Stimulated activated CD4-positive, alpha-beta T cell treated with anti-CD3 and anti-CD28 coated beads, Interleukin-1b, Interleukin-23, amount 100 ng/mL, for 4 hours (primary cell): ENCODE data around the gene MEG3.

Experiments used
- DNase-seq, 2 donors: peaks; one replicate each; pipeline ENCODE4 v3.0.0-alpha.2; 2020; ENCODE audit warnings: low read depth in 2 of 2

Gene MEG3

GRCh38 chr14:100832311-100832960 lies 6.5 kb downstream of the MEG3 start:
- DNase-seq, result no peak

DNA sequence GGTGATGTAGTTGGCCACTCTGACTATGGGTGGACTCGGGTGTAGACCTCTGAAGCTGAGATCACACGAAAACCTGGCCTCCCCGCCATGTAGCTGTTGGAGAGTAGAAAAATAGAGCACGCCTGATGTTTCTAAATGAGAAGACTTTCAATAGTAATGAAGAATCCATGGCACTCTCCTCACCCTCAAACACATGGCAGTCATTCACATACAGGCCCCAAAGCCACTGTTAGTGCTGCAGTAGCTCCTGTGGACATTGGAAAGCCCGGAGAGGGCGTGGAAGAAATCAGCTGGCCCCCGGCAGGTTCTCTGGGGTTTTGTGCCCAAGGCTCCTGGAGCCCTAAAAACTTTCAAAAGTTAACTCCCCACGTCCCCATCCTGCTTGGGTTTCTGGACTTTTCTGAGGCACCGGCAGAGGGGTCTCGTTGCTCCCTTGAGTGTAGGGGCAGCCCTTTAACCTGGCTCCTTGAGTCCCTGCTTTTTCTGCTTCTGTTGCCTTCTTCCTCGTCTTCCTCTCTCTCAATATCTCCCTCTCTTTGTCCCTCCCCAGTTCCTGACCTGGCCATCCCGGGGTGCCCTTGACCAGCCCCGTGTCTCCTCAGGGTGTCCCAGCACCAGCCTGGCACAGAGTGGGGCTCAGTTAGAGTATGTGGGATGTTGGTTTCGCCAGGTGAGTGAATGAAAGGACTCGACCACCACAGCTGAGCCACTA lies 8.3 kb downstream of the MEG3 start:
- DNase-seq, result no peak

GRCh38 chr14:100834794-100835547 lies 9.1 kb downstream of the MEG3 start:
- DNase-seq, result no peak

GRCh38 chr14:100835548-100836310 lies 9.8 kb downstream of the MEG3 start:
- DNase-seq, result no peak

DNA sequence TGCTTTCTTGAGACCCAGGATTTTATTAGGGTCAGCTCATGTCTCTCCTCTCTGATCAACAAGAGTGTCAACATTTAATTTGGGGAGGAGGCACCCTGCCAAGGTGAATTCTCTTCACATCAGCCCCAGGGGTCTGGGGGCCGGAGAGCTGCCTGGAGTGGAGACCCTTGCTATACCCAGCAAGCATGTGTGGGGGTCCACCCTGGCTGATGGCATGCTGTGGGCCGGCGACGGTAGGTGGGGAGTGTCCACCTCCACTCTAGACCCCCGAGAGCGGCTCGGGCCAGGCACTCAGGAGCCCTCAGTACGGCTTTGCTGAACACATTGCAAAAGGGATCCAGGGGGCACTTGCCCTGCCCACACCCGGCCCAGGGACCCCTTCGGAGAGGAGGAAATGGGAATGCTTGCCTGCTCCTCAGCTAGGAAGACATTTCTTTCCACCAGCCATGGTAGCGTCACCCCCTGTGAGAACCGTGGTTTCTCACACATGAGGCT lies 10.4 kb downstream of the MEG3 start:
- DNase-seq, result no peak

DNA sequence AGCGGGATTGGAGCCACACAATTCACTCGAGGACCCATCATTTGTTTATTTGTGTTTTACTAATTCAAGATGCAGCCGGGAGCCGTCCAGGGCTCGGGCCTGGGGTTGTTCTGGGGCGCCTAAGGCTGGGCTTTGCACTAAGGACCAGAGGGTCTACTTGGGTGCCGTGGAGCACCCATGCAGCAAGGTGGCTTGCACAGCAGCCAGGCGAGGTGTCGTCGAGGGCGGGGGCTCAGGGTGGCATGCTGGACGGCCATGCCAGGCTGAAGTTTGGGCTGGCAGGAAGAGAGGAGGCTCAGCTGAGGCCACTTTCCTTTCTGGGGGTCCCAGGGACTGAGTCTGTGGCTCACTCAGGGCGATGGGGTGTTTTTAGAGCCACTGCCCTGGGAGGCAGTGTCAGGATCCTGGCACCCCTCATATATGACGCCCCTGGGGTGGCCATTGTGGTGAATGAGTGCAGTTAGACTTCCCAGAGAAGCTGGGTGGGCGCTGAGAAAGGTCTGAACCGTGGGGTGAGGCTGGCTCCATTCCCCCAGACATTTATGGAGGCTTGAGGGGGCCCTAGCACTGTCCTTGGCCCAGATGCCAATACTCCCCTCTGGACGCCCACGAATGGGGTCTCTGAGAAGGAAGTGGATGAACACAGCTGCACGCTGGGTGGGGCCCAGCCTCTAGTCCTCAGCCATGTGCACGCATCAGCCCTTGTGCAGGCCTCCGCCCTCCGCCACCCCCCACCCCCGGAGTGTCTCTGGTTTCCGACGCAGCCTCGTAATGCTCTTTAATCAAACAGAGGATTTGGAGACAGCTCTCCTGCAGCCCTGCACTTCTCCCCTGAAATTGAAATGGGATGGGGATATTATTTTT lies 11.3 kb downstream of the MEG3 start:
- no peak for DNase-seq

- no peak for DNase-seq
Observed at GRCh38 chr14:100837805-100838350, 12.0 kb downstream of the MEG3 start.

GRCh38 chr14:100838493-100839314 lies 12.8 kb downstream of the MEG3 start:
- no peak for DNase-seq

DNA sequence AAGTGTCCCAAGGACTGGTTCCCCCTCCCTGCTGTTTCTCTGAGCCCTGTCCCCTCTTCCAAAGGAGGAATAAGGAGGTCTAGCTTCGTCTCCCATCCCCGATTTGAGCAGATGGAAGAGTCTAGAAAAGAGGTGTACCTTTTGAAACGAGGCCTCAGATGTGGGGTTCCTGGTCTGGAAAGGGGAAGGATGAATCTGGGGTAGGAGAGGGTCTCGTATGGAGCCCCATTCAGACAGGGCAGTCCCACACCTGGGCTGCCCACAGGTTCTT lies 13.3 kb downstream of the MEG3 start:
- DNase-seq, result no peak

GRCh38 chr14:100839681-100840111 lies 13.8 kb downstream of the MEG3 start:
- no peak for DNase-seq

DNA sequence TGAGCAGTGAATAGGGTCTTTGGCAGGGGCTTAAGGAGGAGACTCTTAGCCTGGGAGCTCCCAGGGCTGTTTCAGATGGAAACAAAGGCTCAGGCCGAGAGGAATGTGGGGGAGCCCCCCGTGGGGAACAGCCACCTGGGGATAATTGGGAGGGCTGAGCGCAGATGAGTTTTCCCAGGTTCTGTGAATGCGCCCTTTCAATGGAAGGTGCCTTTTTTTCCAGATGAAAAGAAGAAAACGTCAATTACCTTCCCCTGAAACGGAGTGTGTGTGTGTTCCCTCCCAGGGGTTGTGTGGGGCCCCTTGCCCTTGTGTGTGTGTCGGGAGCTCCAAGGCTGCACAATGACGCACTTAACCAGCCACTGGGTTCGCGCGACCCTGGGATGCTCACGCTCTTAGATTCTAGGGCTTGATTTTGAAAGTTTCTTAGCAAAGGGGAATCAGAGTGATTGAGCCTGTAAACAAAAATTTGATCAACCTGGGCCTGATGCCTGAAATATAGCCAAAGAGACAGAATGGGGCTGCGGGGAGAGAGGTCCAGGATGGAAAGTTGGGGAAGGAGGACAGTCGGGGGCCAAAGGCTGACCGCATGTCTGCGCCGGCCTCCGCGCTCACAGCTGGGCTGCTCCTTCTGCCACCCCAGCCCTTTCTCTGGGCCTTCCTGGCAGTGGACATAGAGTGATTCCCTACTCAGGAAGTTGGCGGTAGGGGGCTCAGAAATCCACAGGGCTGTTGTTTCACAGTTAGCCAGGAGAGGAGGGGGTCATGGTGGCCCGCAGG lies 14.6 kb downstream of the MEG3 start:
- DNase-seq, result no peak

DNA sequence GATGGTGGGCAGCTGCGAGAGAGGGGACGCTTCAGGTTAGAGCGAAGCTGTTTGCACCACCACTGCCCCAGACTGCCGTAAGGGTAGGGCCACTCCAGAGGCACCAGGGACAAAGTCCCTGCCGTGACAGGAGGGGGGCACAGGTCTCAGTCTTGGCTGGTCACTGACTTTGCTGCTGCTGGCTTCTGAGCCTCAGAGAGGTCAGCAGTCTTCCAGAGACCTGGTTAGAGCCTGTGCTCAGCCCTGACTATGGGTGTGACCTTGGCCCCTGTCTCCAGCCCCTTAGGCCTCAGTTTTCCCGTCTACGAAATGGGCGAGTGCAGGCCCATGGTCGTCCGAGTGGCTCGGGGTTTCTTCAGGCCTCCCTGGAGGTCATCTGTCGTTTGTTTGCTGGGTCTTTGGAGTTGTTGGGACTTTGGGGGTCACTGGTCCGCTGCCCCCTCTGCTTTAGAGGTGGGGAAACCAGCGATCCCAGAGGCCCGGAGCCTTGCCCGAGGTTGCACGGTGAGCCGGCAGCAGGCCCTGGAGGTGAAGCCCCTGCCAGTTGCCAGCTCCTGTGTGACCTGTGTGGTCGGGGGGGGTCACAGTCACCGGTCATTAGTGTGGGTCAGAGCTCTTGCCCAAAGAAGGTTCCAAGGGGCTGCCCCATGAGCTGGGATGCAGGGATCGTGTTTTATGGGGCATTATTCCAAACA lies 15.3 kb downstream of the MEG3 start:
- DNase-seq, result no peak

GRCh38 chr14:100841761-100842403 lies 16.0 kb downstream of the MEG3 start:
- no peak for DNase-seq

DNA sequence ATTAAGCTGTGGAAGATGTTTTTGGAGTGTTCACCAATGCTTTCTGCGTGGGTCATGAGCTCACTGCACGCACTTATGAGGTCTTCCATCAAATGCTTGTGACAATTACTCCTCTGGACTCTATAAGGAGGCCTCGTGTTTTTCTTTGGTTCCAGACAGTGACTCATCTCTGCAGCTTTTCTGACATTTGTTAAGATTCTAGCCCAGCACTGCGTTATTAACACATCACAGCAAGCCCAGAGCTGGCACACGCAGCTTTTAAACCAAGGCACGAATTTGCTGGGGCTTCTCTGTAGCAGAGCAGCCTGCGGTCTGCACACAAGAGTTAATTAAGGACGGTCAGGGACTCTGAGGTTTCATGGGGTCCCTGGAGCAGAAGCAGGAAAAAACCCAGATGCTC lies 16.9 kb downstream of the MEG3 start:
- no peak for DNase-seq

DNA sequence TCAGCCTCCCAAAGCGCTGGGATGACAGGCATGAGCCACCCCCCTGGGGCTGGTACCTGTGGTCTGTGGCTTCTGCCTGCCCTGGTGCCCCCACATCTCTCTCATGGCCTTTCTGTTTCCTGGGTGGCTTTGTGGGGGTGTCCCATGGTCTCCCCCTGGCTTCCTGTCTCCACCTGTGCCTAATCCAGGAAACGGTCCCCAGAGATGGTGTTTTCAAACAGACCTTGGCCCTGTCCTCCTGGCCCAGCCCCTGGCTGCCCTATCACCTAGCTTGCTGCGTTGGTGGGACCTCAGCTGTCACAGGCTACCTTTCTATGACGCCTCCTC lies 18.1 kb downstream of the MEG3 start:
- DNase-seq, result no peak

DNA sequence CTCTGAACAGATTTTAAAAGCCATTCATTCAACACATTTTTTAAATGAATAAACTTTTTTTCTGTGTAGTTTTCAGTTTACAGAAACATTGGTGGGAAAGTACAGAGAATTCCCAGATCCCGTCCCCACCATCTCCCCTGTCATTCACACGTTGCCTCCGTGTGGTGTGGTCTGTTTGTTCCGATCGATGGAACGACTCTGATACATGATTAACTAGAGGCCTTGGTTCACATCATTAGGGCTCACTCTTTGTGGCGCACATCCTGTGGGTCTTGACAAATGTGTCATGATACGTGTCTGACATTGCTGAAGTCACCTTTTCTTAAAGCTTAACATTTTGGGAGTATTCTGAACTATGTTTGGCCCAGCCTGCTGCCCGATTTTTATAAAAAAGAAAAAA lies 18.5 kb downstream of the MEG3 start:
- no peak for DNase-seq

DNA sequence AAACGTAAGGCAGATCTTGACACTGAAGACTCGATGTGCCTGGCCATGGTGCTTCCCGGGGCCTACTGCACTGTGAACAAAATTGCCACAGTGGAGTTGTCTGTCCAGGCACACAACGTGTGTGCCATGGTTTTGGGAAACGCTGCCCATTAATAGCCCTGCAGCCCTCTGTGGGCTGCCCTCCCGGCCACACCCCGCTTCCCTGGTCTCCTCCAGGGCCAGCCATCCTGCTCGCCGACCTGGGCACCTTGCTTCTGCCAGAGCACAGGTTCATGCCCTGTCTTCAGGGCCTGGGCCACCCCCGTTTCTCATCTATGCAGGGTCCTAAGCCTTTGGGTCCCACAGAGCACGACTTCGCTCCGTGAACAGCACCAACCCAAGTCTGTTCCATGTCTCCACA lies 18.9 kb downstream of the MEG3 start:
- DNase-seq, result no peak

DNA sequence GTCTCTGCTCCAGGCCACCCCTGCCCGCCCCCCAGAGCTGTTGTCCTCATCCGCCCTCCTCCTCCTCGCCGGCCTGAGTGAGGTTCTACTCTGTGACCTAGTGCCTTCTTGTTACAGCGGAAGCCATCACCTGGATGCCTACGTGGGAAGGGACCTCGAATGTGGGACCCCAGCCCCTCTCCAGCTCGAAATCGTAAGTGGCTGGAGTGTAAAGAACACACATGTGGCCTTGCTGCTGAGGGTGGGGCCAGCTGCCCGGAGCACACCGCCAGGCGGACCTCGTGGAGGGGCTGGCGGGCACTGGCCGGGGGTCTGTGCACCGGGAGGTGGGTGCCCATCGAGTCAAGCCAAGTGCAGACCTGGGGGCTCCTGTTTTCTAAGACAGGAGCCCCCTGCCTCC lies 19.4 kb downstream of the MEG3 start:
- DNase-seq, result no peak
